CD4-positive, alpha-beta T cell treated with Interleukin-6 for 4 hours (primary cell): ENCODE measurements around the gene ADI1.
A peak's percentile ranks its signal among the peaks of the same experiment; 100 is the strongest.
"Not testable (repeated sequence)": the region's sequence is repeated elsewhere in the genome, so short reads cannot be mapped to it uniquely, and the experiment has no call there.

Source experiments
- DNase-seq: peaks from one replicate; pipeline ENCODE4 v3.0.0-alpha.2; 2020; ENCODE audit warnings: mixed read lengths

ADI1 gene

DNA sequence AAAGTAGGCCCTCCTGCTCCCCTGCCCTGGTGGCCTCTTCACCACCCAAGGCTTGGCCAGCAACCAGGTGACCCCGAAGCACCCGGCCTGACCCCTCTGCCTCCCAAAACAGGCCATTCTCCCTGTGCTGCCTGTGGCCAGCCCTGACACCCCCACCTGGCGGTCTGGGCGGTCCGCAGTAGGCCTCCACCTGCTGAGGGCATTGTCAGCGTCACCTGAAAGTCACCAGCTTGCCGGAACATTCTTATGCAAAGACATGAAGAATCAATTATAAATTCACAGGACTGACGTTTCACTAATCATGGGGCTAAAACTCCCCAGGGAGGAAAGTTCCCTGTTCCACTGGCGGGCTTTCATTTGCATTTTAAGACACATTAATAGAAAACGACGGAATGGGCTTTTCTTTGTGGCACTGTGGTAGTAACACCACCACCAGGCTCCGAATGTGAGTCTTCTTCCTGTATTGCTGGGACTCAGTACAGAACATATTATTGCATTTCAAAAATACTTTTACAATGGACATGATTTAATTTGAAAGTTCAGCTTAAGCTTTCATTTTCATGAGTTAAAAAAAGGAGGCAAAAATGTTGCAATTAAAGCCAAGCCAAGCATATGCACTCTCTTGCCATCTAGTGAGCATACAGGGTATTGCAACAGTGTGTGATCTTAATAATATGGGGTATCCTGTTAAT, 57.4 kb downstream of the ADI1 start:
- peak; percentile 40 for DNase-seq

DNA sequence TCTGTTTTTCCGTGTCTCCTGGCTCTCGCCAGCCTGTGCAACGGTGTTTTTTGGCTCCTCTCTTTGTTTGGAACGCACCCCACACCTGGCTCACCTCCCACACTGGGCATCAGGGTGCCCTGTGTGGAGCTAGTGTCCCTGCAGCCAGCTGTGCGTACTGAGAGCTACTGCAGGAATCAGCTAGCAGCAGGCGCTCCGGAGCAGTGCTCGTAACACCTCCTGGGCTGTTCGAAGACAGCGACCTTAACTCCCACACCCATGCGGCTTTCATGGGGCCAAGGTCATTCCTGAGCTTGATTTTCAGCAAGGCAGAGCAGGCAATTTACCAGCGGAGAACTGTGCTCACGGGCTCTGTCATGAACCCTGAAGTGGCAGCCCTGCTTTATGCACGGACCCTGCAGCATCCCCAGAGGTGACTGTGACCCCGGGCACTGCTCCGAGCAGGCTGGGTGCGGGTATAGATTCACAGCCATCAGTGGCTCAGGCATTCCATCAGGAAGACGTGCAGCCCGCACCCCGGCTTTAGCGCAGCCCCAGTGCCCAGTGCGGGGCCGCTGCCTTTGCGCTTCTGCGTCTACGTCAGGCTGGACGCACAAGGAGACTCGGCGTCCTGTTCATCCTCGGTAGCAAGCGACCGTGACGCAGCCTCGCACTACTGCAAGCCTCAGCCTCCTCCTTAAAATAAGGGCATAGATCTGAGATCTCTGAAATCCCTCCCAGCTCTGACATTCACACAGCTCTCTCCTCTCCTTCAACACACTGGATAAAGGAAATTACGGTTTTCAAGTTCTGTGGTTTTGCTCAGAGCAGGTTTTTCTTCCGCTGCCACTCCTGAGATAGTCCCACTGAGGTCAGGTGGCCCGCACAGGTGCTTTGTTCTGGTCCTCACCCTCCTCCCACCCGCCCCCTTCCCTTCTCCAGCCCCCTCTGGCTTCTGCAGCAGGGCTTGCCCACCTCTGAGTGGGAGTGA, 58.2 kb downstream of the ADI1 start:
- DNase-seq: no peak

DNA sequence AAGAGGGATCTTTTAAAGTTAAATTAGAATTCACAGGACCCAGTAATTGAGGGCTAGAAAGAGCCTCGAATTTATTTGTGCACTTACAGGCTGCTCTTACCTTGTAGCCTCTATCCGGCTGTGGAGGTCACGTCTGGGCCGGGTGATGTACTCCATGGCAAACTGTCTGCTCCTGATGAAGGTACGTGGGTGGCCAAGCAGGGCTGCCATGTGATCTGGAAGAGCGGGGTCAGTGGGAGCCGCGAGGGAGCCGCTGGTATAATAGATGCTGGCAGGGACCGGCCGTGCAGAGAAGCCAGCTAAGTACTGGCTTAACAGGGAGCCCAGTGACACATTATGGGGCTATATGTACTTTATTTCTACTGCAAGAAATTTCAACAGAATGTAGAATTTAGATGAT, 59.2 kb downstream of the ADI1 start:
- DNase-seq: no peak

DNA sequence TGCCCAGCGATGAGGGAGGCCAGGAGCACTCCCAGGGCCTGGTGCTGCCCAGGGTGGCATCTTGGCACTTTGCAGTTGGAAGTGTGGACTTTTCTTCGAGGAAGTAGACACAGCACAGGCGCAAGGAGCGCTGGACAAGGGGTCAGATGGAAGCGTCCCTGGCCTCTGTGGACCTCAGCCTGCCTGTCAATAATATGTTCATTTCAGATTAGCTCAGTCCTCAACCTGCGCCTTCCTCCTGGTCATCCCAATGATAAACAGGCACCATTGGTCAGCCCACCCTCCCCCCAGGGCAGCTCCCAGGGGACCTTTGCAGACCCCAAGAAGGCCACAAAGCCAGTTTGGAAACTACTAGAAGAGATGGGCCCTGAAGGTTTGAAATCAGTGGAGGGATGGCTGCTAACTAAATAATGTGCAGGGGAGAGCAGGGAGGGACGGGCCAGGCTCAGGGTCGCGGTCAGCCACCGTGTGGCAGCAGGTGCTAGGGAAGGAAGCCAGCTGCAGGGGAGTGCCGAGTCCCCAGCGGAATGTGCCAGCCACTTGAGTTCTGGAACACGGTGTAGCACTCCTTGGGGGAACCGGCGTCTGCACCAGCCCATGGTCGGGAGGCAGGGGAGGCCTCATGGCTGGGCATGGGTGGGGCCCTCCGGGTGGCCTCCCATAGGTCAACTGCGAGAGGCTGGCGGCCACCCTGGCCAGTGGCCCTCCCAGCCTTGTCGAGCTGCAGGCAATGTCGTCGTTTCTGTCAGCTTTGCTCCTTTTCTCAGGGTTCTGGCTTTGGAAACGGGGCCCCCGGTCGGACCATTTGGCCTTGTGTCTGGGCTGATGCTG, 59.9 kb downstream of the ADI1 start:
- DNase-seq: no peak

DNA sequence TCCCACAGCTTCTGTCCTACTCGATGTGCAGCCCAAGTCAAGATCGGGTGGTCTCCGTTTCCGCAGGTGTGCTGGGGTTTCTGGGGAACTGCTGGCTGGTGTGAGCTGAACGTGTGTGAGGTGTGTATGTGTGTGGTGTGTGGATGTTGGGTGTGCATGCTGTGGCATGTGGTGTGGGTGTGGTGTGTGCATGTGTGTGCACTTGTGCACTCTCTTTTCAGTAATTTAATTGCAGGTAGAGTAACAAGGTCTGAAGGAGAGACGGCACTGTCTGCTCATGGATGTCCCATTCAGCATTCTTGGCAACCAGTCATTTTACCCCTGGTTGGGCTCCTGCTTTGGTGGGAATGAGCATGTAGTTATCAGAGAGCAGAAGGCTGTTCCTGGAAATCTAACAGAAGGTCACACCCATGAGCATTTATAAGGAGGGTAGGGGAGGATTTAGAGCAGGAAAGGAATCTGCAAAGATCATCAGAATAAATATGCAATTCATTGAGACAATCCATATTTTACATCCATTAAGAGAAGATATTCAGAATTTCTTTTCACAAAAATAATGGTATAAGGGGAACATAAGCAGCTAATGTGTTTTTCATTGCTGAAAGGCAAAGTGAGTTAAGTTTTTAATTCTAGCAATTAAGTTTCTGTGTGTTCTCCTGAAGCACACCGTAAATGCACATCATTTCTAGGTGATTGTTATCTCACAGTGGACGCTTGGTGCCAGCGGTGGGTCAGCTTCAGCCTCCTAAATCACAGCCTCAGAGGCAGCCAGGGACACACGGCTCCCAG, 60.7 kb downstream of the ADI1 start:
- DNase-seq: no peak

DNA sequence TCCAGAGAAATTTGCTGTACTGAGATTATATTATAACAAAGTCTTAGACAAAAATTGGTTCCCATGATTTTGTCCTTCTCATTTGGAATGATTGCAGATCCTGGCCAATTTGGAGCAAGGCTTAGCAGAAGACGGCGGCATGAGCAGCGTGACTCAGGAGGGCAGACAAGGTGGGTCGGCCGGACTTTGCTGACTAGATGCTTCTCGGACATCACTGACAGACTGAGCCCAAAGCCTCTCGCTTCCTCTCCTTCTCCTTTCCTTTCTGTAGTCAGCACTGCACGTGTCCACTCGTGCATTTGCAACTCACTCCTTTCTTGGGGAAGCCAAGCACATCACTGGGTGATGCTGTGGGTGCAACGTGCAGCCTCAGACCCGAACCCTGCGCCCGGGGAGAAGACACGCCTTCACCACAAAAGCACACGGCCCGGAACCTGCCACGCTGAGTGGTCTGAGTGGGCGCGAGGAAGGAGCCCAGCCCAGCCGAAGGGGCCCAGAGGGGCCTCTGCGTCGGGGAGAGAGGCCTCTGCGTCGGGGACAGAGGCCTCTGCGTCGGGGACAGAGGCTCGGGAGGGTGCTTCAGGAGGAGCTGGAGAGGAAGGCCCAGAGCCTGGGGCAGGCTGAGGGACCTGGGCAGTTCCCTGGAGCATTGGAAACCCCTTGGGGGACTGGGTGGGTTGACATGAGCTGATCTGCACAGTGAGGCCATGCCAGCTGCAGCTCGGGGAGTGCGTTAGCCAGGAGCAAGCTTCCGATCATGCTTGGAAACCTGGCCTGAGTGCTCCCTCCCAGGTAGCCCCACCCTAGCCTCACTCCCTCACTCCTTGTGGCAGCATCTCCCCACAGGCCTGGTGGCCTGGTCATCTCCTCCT, 61.6 kb downstream of the ADI1 start:
- no peak for DNase-seq

DNA sequence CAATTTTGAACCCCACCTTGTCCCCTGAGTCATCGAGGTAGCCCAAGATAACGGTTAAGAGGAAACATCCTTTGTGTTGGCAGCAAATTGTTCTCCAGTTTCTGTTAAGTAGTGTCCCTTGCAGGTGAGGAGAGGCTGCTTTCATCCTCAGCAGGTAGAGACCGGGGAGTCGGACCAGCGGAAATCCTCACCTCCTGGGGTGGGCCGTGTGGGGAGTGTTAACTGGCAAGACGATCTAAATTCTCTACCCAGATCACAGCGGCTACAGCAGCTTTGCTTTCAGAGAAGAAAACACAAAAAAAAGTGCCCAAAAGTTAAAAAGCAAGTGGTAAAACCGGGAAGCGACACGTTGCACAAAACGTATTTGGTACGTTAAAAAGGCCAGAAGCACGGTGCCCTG, 63.2 kb downstream of the ADI1 start:
- DNase-seq: no peak

DNA sequence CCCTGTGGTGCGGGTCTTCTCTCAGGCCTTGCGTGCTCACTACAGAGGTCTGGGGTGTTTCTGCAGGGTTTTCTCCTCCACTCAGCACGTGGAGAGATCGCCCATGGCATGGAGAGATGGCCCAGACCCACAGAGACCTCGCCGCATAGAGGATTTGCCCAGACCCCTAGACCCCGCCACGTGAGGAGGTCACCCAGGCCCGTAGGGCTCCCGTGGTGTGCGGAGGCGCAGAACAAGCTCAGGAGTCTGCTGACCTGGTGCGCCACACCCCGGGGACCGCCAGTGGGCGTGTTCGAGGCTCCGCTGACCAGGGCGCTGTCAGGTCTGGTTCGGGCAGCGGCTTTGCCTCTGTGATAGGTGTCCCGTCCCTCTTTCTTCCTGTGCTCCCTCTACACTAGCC, 64.5 kb downstream of the ADI1 start:
- no peak for DNase-seq

DNA sequence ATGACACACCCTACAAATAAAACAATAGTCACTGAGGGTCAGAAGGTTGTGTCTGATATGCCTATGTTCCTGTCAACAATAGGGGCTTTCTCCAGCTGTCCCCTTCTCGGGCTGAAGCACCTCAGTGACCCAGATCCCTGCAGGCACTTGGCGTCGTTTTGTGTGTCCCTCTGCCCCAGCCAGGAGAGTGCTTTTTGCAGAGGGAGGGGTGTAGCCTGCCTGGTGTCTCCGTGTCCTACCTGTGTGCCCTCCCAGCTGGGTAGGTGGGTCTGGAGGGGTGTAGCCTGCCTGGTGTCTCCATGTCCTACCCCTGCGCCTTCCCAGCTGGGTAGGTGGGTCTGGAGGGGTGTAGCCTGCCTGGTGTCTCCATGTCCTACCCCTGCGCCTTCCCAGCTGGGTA, 65.3 kb downstream of the ADI1 start:
- not testable (repeated sequence) for DNase-seq

DNA sequence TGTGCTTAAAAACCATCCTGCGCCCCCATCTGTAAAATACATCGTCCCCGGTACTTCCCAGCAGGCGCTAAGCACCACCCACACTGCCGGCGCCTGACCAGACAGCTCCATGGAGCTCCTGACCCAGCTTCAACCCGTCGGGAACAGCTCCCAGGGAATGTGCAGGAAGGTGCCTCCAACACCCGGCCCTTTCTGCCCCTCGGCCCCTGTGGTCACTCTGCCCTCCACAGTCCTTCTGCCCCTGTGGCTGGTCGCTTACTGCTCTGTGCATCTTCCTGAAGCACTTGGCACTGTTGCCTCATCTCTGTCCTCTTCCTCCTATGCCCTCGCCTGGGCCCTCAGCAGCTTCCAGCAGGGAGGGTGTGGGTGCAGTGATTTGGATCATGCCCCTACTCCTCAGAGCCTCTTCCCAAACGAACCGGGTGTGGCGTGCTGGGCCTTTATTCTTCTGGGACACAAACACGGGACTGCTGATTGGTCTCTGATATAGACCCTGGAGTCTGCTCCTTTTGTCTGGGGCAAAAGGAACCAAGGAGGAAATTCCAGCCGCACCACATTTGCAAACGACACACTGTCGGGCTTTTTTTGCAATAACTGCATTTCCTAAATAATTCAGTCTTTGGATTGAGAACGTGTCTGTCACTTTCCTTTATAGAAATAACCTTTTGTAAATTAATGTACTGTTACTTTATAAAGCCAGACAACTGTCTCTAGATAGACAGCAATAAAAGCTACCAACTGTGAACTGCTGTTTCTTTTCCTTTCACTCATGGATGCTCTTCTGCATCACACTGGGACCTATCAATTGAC, 65.9 kb downstream of the ADI1 start:
- no peak for DNase-seq

DNA sequence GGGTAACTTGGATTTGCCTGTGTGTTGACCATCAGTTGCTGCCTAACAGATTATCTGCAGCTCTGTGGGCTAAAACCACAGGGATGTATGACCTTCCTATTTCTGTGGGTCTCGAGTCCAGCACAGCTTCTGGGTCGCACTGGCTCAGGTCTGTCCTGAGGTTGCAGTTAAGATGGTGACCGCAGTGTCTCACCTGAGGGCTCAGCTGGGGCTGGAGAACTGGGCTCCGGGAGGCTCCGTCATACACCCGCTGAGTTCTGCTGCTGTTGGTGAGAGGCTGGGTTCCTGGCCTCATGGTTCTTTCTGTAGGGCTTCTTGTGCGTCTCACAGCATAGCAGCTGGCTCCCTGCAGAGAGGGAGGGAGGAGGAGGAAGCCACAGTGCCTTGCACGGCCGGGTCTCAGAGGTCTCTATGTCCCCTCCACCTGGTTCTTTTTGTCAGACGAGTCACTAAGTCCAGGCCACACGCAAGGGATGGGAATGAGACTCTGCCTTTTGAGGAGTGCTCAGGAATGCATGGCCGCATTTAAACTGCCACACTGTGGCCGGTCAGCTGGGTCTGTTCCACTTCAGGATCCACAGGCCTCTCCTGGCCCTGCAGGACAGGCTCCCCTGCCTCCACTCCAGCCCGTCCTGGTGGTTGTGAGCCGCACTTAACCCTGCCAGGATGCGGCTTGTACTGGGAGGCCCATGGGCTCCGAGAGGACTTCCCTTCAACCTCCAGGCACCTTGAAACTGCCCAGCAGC, 67.2 kb downstream of the ADI1 start:
- no peak for DNase-seq

DNA sequence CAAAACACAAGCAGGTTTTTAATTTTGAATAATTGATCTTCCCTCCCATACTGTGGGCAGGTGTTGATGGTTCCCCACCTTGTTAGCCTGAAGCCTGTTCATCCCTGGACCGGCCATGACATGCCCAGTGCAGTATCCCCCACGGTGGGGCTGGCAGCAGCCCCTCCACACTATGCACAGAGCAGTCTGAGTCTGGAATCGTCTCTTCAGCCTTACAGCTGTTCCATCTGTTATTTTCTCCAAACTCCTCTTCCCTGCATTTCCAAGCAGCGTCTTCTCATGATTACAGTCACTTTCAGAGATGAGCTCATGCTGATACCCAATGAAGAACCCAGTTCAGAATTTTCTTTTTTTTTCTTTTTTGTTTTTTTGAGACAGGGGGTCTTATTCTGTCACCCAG, 68.2 kb downstream of the ADI1 start:
- DNase-seq: no peak

DNA sequence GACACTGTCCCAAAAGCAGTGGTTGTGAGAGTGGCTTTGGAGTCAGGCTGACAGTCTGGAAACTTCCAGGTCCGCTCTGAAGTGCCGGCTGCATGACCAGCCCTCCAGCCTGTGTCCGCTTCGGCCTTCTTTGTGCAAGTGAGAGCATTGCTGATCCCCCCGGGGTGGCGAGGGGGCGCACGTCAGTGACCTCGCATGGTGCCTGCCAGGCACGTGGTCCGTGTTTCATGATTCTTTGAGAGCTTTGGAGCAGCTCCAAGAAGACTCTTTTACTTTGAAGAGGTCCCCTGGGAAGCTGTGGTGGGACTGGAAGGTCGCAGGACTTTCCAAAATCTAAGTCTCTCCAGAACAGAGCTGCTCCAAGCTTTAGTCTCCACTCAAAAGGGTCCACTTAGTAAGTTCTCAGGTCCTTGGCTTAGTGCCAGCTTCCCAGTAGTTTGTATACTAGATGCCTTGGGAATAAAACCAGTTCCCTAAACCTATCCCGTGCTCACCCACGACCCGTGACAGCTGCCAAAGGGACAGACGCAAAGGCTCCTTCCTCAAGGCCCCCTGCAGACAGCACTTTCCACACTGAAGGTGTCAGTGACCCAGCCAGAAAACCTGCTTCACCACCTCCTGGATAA, 68.8 kb downstream of the ADI1 start:
- no peak for DNase-seq

DNA sequence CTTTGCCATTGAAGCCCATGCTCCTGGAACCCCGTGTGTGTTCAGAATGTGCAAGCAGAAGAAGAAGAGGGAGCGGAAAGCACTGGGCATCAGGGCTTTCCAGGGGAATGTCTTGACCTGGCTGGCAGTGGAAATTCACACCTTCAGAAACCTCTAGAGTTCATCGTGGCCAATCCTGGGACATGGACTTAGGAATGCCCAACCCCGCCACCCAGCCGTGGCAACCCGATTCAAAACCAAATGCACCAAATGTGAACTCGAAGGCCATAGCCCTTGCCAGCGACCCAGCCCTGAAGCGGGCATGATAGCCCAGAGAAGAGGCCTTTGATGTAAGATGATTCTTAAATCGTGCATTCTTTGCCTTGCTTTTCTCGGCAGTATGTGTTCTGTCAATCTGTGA, 69.4 kb downstream of the ADI1 start:
- no peak for DNase-seq

DNA sequence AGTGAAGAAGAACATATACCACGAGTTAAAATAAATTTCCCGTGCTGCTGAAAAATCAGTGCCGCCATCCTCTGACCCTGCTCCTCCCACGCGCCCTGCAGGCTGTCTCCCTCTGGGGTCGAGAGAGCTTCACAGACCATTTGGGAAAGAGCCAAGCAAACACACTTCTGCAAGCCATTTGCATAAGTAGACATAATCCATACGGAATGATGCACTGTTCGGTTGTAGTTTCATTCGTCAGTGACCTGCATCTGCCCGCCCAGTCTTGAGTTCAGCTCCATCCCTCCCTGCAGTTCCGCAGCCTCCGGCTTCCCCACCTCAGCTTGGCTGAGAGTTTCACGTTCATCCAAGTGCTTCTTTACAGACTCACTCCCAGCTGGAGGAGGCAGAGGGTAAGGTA, 70.2 kb downstream of the ADI1 start:
- no peak for DNase-seq

DNA sequence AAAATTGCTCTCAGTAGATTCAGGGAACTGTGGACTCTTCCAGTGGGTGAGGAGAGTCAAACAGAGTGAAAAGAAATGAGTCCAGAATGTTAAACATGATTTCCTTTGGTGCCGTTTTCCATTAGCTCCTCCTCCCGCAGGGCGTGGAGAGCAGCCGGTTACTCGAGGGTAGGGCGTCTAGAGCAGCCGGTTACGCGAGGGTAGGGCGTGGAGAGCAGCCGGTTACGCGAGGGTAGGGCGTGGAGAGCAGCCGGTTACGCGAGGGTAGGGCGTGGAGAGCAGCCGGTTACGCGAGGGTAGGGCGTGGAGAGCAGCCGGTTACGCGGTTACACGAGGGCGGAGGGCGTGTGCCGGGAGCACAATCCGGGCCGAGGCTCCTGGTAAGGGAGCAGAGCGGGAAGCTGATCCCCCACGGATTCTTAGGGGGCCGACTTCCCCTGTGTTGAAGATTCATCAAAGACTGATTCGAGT, 70.9 kb downstream of the ADI1 start:
- not testable (repeated sequence) for DNase-seq

DNA sequence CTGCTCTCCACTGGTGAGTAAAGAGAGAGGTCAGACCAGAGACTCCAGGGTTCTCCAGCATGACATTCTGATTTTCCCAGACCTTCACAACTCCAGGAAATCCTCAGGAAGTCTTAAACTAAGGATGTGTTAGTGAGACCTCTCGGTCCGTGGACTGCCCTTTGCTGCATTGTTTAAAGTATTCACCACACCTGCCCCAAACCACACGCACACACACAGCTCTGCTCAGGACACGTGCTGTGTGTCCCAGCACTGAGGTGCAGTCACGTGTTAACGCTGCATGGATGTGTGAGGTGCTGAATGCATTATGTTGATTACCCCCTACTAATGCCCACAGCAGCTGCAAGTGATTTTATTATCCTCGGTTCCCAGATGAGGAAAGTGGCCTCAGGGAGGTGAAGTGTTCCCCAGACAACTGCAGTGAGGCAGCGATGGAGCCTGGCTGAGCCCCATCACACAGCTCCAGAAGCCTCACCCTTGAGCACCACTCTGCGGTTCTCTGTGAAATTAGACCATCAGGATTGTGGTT, 71.5 kb downstream of the ADI1 start:
- DNase-seq: no peak
